K562 (cell line): Measurements from ENCODE around the gene PTOV1. TPM values are rescaled to one million over a fixed set of nuclear protein-coding genes. Genes with fewer than 3 reads are reported as not detected.

Experiments
- ARNT ChIP-seq, 2 experiments: fragments of 450-650 bp; IDR thresholded peaks; 2 replicates each; pipeline ENCODE4 v1.6.1; 2016; ENCODE audit warnings: mild to moderate bottlenecking in 1 of 2
- BDP1 ChIP-seq: IDR thresholded peaks from 3 replicates; pipeline ENCODE4 v1.6.1; 2011; ENCODE audit not compliant: insufficient read length, insufficient read depth
- CBX1 ChIP-seq: sonication (generic); IDR thresholded peaks from 2 replicates; pipeline ENCODE4 v1.6.1; 2016; ENCODE audit warnings: antibody characterized with exemption, low read depth, mild to moderate bottlenecking
- CEBPG ChIP-seq, 3 experiments: fragments of 200-800 bp in 1 of 3; sonication (Bioruptor generic) in 1 of 3; sonication (generic) in 1 of 3; formaldehyde crosslinking in 1 of 3; IDR thresholded peaks in 2 of 3; conservative IDR thresholded peaks in 1 of 3; 2 replicates each; pipeline versions ENCODE4 v1.6.1 to v1.8.0; 2016 to 2022; ENCODE audit warnings: missing compliant biosample characterization in 2 of 3, missing genetic modification characterization in 2 of 3, mild to moderate bottlenecking in 1 of 3, missing genetic modification reagents in 1 of 3
- CHCHD3 ChIP-seq: fragments of 250-450 bp; sonication (Bioruptor Pico); IDR thresholded peaks from 2 replicates; pipeline ENCODE4 v2.1.2; 2022; ENCODE audit warnings: mild to moderate bottlenecking
- CHD7 ChIP-seq: fragments of 200-600 bp; sonication (generic); IDR thresholded peaks from one replicate; pipeline ENCODE4 v1.6.1; 2012; ENCODE audit warnings: mild to moderate bottlenecking, low read depth, low read length, inconsistent platforms
- MECOM ChIP-seq: fragments of 250-450 bp; sonication (Bioruptor Pico); IDR thresholded peaks from 2 replicates; pipeline ENCODE4 v1.8.0; 2022; ENCODE audit warnings: inconsistent platforms
- NR2C2 ChIP-seq, 2 experiments: fragments of 200-800 bp in 1 of 2; sonication (Bioruptor generic) in 1 of 2; sonication (generic) in 1 of 2; formaldehyde crosslinking in 1 of 2; IDR thresholded peaks; 2 replicates each; pipeline versions ENCODE4 v1.6.1 to v1.8.0; 2016 to 2022; ENCODE audit warnings: mild to moderate bottlenecking in 1 of 2, missing compliant biosample characterization in 1 of 2, missing genetic modification characterization in 1 of 2, missing genetic modification reagents in 1 of 2
- POU5F1 ChIP-seq: fragments of 150-350 bp; IDR thresholded peaks from 2 replicates; pipeline ENCODE4 v1.6.1; 2014; ENCODE audit warnings: borderline replicate concordance, low read length, low read depth, mild to moderate bottlenecking; ENCODE audit not compliant: partially characterized antibody
- PRMT5 ChIP-seq: sonication (generic); formaldehyde crosslinking; IDR thresholded peaks from 2 replicates; pipeline ENCODE4 v1.5.0; 2020; ENCODE audit warnings: missing genetic modification reagents
- PRPF4 ChIP-seq: fragments of 200-400 bp; formaldehyde crosslinking; IDR thresholded peaks from one replicate; pipeline ENCODE4 v1.6.1; 2017; ENCODE audit warnings: low read length, low read depth, mild to moderate bottlenecking; ENCODE audit not compliant: insufficient read depth, poor library complexity, severe bottlenecking
- RBM17 ChIP-seq: fragments of 200-400 bp; formaldehyde crosslinking; IDR thresholded peaks from 2 replicates; pipeline ENCODE4 v1.6.1; 2017; ENCODE audit warnings: low read depth, mild to moderate bottlenecking, low read length, borderline replicate concordance
- SMC3 ChIP-seq: conservative IDR thresholded peaks from 2 replicates; pipeline ENCODE4 v1.6.1; 2011; ENCODE audit warnings: low read depth, low read length, improper control_type of control experiment; ENCODE audit not compliant: insufficient read depth
- SNRNP70 ChIP-seq: fragments of 200-400 bp; formaldehyde crosslinking; optimal IDR thresholded peaks from 2 replicates; pipeline ENCODE3; 2017; ENCODE audit warnings: low read depth, low read length
- TCF7L2 ChIP-seq: fragments of 150-350 bp; IDR thresholded peaks from 2 replicates; pipeline ENCODE4 v1.6.1; 2016; ENCODE audit warnings: low read depth, mild to moderate bottlenecking, low read length, moderate library complexity
- ZNF212 ChIP-seq: fragments of 450-650 bp; formaldehyde crosslinking; IDR thresholded peaks from 2 replicates; pipeline ENCODE4 v1.4.0; 2020; ENCODE audit warnings: mild to moderate bottlenecking
- polyA plus RNA-seq, 8 experiments: library from polyadenylated mRNA; depleted of rRNA in 4 of 8; stranded (reverse) in 5 of 8; unstranded in 3 of 8; fragments of >200 nt; fragmentation: Nextera tagmentation in 2 of 8; fragmentation: Illumina TruSeq in 1 of 8; extraction: Ambion mirVana in 2 of 8; extraction: Trizol in 1 of 8; gene quantifications; 2 replicates each; pipeline versions ENCODE4 v1.2.1 to v1.2.3, GENCODE V29; 2011 to 2014; ENCODE audit warnings: inconsistent platforms in 1 of 8, missing spikeins in 1 of 8
- total RNA-seq, 7 experiments: library from RNA; depleted of rRNA in 6 of 7; stranded (reverse); fragments of >200 nt in 6 of 7; fragmentation: Illumina TruSeq in 2 of 7; extraction: Trizol in 2 of 7; gene quantifications; 2 replicates each; pipeline versions ENCODE4 v1.2.1 to v1.2.3, GENCODE V29; 2011 to 2021; ENCODE audit warnings: low replicate concordance in 1 of 7

Gene PTOV1
- total and polyA plus RNA-seq, 9 of the 15 experiments (the other 6 are each of a cell fraction or from before 2014, with no cell fraction given): 4.9 to 169 (median 43.5) TPM

GRCh38 chr19:49812997-49813861, 37.7 kb upstream of the PTOV1 start, which contains the start of gene FUZ (continued):
- TF ChIP-seq CHD7 (no peak), BDP1 (no peak), TCF7L2 (peak; percentile 91), MECOM (CRISPR knock-in tag) (no peak), ARNT (IDR thresholded peaks at IDR 0.05) (no peak), SMC3 (no peak), POU5F1 (no peak), CEBPG (CRISPR knock-in tag; IDR thresholded peaks at IDR 0.05) (0 out of 2 replicates have a peak, but pooled peaks have one; percentile 14), CEBPG (tag; conservative IDR thresholded peaks at IDR 0.05 in 1 of 2, IDR thresholded peaks at IDR 0.05 in 1 of 2) (no peak), CHCHD3 (no peak), NR2C2 (CRISPR knock-in tag; IDR thresholded peaks at IDR 0.05) (no peak), NR2C2 (tag; IDR thresholded peaks at IDR 0.05) (peak; percentile 92), RBM17 (no peak), PRMT5 (CRISPR knock-in tag) (no peak), CBX1 (no peak), PRPF4 (no peak), SNRNP70 (no peak), ZNF212 (CRISPR knock-in tag) (0 out of 2 replicates have a peak, but pooled peaks have one; percentile 1)
